HepG2 (cell line): ENCODE results near the gene JOSD1. TPM values are rescaled to one million over a fixed set of nuclear protein-coding genes. Genes with fewer than 3 reads are reported as not detected.

ENCODE experiments used
- GTF3A ChIP-seq: sonication (generic); formaldehyde crosslinking; conservative IDR thresholded peaks from 2 replicates; pipeline ENCODE4 v1.4.0; 2020; ENCODE audit warnings: mild to moderate bottlenecking, missing genetic modification reagents
- HCFC1 ChIP-seq: fragments of 150-350 bp; IDR thresholded peaks from 2 replicates; pipeline ENCODE4 v1.6.1; 2014; ENCODE audit warnings: low read depth, low read length
- HOXA7 ChIP-seq: sonication (generic); formaldehyde crosslinking; IDR thresholded peaks from 2 replicates; pipeline ENCODE4 v1.8.1; 2022; ENCODE audit warnings: mild to moderate bottlenecking, missing genetic modification reagents, moderate library complexity
- KDM6A ChIP-seq: IDR thresholded peaks from 2 replicates; pipeline ENCODE4 v1.6.1; 2016; ENCODE audit warnings: low read depth
- MEF2D ChIP-seq: sonication (generic); formaldehyde crosslinking; IDR thresholded peaks from 2 replicates; pipeline ENCODE4 v1.5.1; 2020; ENCODE audit warnings: mild to moderate bottlenecking, missing genetic modification reagents
- ZEB1 ChIP-seq: IDR thresholded peaks from 2 replicates; pipeline ENCODE4 v1.6.1; 2012; ENCODE audit warnings: mild to moderate bottlenecking, low read depth, inconsistent platforms; ENCODE audit not compliant: insufficient replicate concordance
- ZNF143 ChIP-seq: sonication (generic); formaldehyde crosslinking; IDR thresholded peaks from 2 replicates; pipeline ENCODE4 v1.4.0; 2020; ENCODE audit warnings: missing genetic modification reagents
- ZNF230 ChIP-seq: sonication (generic); formaldehyde crosslinking; IDR thresholded peaks from 2 replicates; pipeline ENCODE4 v1.4.0; 2020; ENCODE audit warnings: mild to moderate bottlenecking, missing genetic modification reagents
- ZNF629 ChIP-seq: sonication (generic); formaldehyde crosslinking; conservative IDR thresholded peaks from 2 replicates; pipeline ENCODE4 v1.5.0; 2020; ENCODE audit warnings: missing genetic modification reagents
- ZNF768 ChIP-seq: sonication (generic); formaldehyde crosslinking; IDR thresholded peaks from 2 replicates; pipeline ENCODE4 v1.4.0; 2020; ENCODE audit warnings: missing genetic modification reagents
- ZSCAN22 ChIP-seq: sonication (generic); formaldehyde crosslinking; IDR thresholded peaks from 2 replicates; pipeline ENCODE4 v1.4.0; 2020; ENCODE audit warnings: mild to moderate bottlenecking, missing genetic modification reagents
- ZSCAN9 ChIP-seq: IDR thresholded peaks from 2 replicates; pipeline ENCODE4 v1.6.1; 2016; ENCODE audit warnings: borderline replicate concordance
- polyA plus RNA-seq, 8 experiments: library from polyadenylated mRNA; depleted of rRNA in 3 of 8; stranded (reverse) in 7 of 8; unstranded in 1 of 8; fragments of >200 nt; fragmentation: Illumina TruSeq in 4 of 8; extraction: Trizol in 4 of 8; gene quantifications; 2 replicates each; pipeline versions ENCODE4 v1.2.1 to v1.2.3, GENCODE V29; 2011 to 2016; ENCODE audit warnings: low read depth in 4 of 8, missing spikeins in 1 of 8, mixed read lengths in 1 of 8; ENCODE audit not compliant: insufficient read depth in 1 of 8
- total RNA-seq, 5 experiments: library from RNA; depleted of rRNA; stranded (reverse); fragments of >200 nt; fragmentation: Illumina TruSeq; extraction: Trizol; gene quantifications; 2 replicates each; pipeline ENCODE4 v1.2.3, GENCODE V29; 2016; ENCODE audit warnings: low read depth in 1 of 5
- TF ChIP-seq, protein P1 (sequence below): fragments of 450-650 bp; IDR thresholded peaks from 2 replicates; pipeline ENCODE4 v1.6.1; 2017
- TF ChIP-seq, protein P2 (sequence below), 2 experiments: sonication (generic) in 1 of 2; formaldehyde crosslinking in 1 of 2; IDR thresholded peaks; 2 replicates each; pipeline versions ENCODE4 v1.5.1 to v1.6.1; 2011 to 2020; ENCODE audit warnings: borderline replicate concordance in 1 of 2, low read depth in 1 of 2, low read length in 1 of 2, mild to moderate bottlenecking in 1 of 2, missing genetic modification reagents in 1 of 2, moderate library complexity in 1 of 2
- TF ChIP-seq, protein P3 (sequence below): sonication (generic); formaldehyde crosslinking; IDR thresholded peaks from 2 replicates; pipeline ENCODE4 v1.4.0; 2020; ENCODE audit warnings: missing genetic modification reagents
- TF ChIP-seq, protein P4 (sequence below): sonication (generic); formaldehyde crosslinking; IDR thresholded peaks from 2 replicates; pipeline ENCODE4 v1.9.0; 2021; ENCODE audit warnings: mild to moderate bottlenecking, missing genetic modification reagents

JOSD1 gene
- total and polyA plus RNA-seq, 2 of the 13 experiments (the other 11 are each of a cell fraction or from before 2014, with no cell fraction given) = 31.7 to 38.4 TPM

DNA sequence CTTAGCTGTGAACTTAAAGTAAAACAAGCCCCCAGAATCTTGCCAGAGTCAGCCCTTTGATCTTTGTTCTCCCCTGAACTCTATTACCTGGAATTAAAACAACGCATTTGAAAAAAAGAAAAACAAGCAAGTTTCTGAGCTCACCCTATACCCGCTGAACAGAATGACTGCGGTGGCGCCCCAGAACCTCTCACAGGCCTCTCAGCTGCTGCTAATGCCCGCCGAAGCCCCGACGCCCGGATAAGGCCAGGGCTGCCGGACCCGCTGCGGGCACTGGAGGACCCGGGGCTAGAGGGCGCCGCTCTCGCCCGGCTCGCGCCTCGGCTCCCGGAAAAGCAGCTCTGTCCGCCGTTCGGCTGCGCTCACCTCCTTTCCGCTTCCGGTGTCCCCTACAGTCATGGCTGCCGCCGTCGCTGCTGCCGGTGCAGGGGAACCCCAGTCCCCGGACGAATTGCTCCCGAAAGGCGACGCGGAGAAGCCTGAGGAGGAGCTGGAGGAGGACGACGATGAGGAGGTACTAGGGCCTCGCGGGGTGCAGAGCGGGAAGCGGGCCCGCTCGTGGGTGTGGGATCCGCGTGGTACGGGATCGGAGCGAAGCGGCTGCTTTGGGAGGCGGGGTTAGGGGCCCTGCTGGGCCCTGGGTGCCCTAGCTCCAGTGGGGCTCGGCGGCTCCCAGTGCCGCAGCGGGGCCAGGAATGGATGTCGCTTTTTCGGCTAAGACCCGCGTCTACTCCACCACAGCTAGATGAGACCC is 19.0 kb downstream of the JOSD1 start, which contains the start of gene TOMM22 (continued):
- TF ChIP-seq, protein P1, sequence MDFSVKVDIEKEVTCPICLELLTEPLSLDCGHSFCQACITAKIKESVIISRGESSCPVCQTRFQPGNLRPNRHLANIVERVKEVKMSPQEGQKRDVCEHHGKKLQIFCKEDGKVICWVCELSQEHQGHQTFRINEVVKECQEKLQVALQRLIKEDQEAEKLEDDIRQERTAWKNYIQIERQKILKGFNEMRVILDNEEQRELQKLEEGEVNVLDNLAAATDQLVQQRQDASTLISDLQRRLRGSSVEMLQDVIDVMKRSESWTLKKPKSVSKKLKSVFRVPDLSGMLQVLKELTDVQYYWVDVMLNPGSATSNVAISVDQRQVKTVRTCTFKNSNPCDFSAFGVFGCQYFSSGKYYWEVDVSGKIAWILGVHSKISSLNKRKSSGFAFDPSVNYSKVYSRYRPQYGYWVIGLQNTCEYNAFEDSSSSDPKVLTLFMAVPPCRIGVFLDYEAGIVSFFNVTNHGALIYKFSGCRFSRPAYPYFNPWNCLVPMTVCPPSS = no peak
- TF ChIP-seq ZEB1 = no peak
- TF ChIP-seq ZSCAN22 (CRISPR knock-in tag) = no peak
- TF ChIP-seq ZNF143 (CRISPR knock-in tag) = peak; percentile 63
- TF ChIP-seq HOXA7 (CRISPR knock-in tag) = no peak
- TF ChIP-seq, protein P2, sequence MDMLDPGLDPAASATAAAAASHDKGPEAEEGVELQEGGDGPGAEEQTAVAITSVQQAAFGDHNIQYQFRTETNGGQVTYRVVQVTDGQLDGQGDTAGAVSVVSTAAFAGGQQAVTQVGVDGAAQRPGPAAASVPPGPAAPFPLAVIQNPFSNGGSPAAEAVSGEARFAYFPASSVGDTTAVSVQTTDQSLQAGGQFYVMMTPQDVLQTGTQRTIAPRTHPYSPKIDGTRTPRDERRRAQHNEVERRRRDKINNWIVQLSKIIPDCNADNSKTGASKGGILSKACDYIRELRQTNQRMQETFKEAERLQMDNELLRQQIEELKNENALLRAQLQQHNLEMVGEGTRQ (IDR thresholded peaks at IDR 0.05; ENCODE audit: low read depth, low read length) = no peak
- TF ChIP-seq, protein P2 (CRISPR knock-in tag; IDR thresholded peaks at IDR 0.05; ENCODE audit: borderline replicate concordance) = no peak
- TF ChIP-seq GTF3A (CRISPR knock-in tag) = no peak
- TF ChIP-seq, protein P3, sequence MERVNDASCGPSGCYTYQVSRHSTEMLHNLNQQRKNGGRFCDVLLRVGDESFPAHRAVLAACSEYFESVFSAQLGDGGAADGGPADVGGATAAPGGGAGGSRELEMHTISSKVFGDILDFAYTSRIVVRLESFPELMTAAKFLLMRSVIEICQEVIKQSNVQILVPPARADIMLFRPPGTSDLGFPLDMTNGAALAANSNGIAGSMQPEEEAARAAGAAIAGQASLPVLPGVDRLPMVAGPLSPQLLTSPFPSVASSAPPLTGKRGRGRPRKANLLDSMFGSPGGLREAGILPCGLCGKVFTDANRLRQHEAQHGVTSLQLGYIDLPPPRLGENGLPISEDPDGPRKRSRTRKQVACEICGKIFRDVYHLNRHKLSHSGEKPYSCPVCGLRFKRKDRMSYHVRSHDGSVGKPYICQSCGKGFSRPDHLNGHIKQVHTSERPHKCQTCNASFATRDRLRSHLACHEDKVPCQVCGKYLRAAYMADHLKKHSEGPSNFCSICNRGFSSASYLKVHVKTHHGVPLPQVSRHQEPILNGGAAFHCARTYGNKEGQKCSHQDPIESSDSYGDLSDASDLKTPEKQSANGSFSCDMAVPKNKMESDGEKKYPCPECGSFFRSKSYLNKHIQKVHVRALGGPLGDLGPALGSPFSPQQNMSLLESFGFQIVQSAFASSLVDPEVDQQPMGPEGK = no peak; the same call in none of the 2 replicates
- no peak for TF ChIP-seq KDM6A (CRISPR knock-in tag)
- TF ChIP-seq ZSCAN9 (CRISPR knock-in tag) = peak; percentile 44; the same call in 1 of the 2 replicates
- TF ChIP-seq HCFC1 = peak; percentile 76
- peak; percentile 3; the same call in 1 of the 2 replicates for TF ChIP-seq ZNF629 (CRISPR knock-in tag)
- peak; percentile 78 for TF ChIP-seq MEF2D (CRISPR knock-in tag)
- peak; percentile 80 for TF ChIP-seq ZNF768 (CRISPR knock-in tag)
- TF ChIP-seq, protein P4, sequence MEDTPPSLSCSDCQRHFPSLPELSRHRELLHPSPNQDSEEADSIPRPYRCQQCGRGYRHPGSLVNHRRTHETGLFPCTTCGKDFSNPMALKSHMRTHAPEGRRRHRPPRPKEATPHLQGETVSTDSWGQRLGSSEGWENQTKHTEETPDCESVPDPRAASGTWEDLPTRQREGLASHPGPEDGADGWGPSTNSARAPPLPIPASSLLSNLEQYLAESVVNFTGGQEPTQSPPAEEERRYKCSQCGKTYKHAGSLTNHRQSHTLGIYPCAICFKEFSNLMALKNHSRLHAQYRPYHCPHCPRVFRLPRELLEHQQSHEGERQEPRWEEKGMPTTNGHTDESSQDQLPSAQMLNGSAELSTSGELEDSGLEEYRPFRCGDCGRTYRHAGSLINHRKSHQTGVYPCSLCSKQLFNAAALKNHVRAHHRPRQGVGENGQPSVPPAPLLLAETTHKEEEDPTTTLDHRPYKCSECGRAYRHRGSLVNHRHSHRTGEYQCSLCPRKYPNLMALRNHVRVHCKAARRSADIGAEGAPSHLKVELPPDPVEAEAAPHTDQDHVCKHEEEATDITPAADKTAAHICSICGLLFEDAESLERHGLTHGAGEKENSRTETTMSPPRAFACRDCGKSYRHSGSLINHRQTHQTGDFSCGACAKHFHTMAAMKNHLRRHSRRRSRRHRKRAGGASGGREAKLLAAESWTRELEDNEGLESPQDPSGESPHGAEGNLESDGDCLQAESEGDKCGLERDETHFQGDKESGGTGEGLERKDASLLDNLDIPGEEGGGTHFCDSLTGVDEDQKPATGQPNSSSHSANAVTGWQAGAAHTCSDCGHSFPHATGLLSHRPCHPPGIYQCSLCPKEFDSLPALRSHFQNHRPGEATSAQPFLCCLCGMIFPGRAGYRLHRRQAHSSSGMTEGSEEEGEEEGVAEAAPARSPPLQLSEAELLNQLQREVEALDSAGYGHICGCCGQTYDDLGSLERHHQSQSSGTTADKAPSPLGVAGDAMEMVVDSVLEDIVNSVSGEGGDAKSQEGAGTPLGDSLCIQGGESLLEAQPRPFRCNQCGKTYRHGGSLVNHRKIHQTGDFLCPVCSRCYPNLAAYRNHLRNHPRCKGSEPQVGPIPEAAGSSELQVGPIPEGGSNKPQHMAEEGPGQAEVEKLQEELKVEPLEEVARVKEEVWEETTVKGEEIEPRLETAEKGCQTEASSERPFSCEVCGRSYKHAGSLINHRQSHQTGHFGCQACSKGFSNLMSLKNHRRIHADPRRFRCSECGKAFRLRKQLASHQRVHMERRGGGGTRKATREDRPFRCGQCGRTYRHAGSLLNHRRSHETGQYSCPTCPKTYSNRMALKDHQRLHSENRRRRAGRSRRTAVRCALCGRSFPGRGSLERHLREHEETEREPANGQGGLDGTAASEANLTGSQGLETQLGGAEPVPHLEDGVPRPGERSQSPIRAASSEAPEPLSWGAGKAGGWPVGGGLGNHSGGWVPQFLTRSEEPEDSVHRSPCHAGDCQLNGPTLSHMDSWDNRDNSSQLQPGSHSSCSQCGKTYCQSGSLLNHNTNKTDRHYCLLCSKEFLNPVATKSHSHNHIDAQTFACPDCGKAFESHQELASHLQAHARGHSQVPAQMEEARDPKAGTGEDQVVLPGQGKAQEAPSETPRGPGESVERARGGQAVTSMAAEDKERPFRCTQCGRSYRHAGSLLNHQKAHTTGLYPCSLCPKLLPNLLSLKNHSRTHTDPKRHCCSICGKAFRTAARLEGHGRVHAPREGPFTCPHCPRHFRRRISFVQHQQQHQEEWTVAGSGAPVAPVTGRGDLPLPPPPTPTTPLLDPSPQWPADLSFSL (CRISPR knock-in tag) = peak; percentile 70; the same call in 1 of the 2 replicates
- no peak; the same call in 1 of the 2 replicates for TF ChIP-seq ZNF230 (CRISPR knock-in tag)
